WTC11 (cell line): Measurements from ENCODE around the gene GPR153.

Experiments
- CTCF ChIP-seq: fragments of 200-600 bp; IDR thresholded peaks from 2 replicates; pipeline ENCODE4 v1.8.0; 2022; ENCODE audit warnings: antibody characterized with exemption
- MAX ChIP-seq: sonication (generic); formaldehyde crosslinking; IDR thresholded peaks from 2 replicates; pipeline ENCODE4 v1.8.0; 2022; ENCODE audit warnings: mild to moderate bottlenecking, missing genetic modification reagents
- TEAD4 ChIP-seq: sonication (generic); formaldehyde crosslinking; IDR thresholded peaks from 2 replicates; pipeline ENCODE4 v1.8.0; 2022; ENCODE audit warnings: mild to moderate bottlenecking, missing genetic modification reagents

GRCh38 chr1:6300342-6301048 is 39.6 kb upstream of the GPR153 start:
- TF ChIP-seq TEAD4 (CRISPR knock-in tag) (no peak), CTCF (no peak), MAX (no peak)
